Hematopoietic multipotent progenitor cell treated with erythropoietin and hydrocortisone succinate and interleukin-3 and kit ligand, for 4 days (in vitro differentiated cells): ENCODE data around the gene HGF.

ENCODE experiments used
- DNase-seq: peaks from one replicate; pipeline ENCODE4 v3.0.0-alpha.2; 2015

The HGF gene

DNA sequence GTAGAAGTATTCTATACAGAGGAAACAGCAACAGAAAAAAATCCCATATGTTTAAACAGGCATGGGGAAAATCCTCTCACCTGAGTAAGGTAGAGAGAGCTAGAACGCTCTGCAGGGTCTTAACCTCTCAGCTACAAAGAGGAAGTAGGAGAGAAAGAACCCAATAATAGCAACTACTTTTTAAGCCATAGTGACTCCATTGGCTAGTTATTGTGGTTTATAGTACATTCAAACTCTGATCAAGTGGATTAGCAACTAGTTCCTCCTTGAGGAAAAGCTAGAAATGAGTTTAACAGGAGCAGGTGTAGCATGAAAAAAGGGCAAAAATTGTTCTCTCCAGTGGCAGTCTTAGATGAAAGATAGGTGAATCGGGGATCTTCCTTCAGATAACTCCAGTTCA, 89.7 kb downstream of the HGF start:
- no peak for DNase-seq

DNA sequence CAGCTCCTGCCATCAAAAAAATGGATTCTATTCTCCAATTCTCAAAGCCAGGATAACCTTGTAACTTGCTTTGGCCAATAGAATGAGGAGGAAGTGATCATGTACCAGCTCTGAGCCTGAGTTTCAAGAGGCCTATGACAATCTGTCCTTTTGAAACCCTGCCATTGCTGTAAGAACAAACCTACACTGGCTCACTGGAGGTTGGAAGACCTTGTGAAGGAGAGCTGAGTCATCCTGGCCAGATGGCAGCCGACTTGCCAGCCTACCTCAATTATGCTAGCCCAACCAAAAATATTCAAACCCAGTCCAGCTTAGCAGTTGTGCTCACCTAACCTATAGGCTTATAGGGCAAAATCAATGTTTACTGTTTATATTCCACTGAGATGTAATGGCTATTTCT, 93.0 kb downstream of the HGF start:
- DNase-seq, result no peak

DNA sequence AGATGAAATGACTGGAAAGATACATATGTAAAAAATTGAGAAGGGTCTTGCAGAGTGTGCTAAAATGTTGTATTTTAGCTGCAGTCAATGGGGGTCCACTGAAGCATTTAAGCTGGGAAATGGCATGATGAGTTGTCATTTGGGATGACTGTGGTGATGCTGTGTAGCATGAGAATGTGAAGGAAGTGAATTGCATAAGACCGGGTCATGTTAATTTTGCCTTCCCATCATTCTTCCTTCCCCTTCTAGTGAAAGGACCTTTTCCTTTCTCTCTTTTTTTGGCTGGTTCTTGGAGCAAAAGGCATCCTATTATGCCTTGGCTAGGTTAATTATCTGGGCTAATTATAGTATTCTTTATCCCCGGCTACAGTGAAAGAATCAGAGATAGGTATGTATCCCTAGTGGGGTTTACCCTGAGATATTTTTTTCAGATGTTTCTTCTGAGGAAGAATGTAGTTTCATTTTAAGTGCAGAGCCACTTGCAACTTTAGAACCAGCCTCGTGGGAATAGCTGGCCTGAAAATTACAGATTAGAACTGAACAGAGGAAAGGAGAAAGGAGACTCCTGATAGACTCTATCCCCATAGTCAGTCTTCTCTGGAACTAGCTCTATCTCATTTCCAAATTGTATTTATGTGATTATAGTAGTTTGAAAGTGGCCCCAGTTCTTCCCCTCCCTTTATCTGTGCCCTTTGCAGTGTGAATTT, 93.6 kb downstream of the HGF start:
- DNase-seq, result no peak

DNA sequence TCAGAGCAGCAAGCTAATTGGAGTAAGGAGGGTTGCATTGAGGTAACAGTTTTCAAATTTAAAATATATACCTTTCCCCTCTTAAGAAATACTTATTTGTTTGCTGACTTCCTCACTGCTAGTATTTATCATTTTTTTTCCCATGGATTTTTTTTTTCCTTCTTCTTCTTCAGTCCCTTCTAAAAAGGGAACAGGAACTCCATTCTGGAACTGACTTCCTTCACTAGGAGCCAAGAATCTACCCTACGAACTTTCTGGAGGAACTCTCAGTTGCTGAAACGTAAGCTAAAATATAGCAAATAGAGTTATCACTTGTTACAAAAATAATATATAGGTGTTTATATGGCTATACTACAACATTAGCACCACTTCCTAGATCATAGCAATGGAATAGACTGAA, 95.4 kb downstream of the HGF start:
- no peak for DNase-seq

DNA sequence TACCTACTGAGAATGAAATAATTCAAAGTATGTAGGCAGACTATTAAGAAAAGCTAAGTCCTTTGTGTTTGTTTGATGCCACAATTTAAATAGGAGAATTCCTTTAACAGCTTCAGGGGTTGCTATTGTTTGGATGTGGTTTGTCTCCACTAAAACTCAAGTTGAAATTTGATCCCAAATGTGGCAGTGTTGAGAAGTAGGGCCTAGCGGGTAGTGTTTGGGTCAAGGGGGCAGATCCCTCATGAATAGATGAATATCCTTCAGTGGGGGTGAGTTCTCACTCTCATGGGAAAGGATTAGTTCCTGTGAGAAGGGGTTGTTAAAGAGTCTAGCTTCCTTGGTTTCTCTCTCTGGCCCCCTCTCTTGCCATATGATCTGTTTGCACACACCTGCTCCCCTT, 97.0 kb downstream of the HGF start:
- no peak for DNase-seq

DNA sequence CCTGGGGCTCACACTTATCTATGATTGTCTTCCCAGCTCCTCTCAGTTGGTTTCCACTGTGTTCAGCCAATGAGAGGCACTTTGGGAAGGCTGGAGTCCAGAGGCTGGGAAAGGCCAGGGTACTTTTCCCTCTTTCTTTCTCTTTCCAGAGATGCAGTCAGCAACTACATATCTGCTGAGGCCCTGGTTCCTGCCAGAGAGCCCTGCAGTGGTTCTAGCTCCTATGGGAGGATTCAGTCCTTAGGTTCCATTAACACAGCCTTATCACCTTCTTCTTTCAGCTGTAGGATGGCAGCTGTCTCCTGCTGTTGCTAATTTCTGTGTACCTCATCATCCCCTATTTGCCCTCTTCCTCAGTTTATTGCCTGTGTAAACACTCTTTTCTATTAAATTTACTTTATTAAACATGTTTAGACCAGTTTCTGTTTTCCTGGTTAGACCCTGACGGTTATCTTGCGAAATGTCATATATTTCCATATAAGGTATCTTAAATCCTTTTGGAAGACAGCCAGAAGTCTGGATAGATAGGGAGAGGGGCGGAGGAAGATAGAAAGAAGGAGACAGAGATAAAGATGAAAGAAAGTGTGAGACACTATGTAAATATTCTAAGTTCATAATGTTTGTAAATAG, 100.3 kb downstream of the HGF start:
- DNase-seq, result peak; percentile 9

DNA sequence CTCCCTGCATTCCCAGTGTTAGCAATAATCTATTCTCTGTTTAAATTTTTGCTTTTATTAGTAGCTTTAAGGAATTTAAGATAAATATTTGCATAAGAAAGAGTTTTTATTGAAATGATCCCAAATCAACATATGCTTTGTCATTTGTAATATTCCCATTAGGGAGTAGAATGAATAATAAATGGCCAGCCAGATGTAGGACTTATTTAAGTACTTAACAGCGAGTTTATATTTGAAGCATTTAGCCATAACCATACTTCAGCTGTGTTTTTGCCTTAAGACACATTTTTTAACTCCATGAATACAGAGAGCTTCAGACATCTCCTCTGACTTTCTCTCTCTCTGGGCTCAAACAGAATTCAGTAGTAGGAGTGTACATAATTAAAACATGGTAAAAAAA, 103.6 kb downstream of the HGF start:
- DNase-seq, result no peak

DNA sequence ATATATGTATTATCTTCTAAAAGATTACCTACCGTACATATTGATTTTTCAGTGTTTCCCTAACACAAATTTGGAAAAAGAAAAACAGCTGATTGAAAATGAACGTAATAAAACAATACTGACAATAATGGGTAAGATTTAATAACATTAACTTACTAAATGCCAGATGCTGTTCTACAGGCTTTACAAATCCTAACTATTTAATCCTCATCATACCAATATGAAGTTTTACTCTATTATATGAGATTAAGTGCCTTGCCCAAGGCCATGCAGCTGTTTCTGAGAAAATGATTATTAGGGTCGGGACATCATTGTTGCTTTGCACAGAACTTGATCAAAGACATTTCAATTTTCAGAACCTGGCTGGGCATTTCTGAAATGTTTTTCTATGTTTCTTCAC, 104.6 kb downstream of the HGF start:
- no peak for DNase-seq

DNA sequence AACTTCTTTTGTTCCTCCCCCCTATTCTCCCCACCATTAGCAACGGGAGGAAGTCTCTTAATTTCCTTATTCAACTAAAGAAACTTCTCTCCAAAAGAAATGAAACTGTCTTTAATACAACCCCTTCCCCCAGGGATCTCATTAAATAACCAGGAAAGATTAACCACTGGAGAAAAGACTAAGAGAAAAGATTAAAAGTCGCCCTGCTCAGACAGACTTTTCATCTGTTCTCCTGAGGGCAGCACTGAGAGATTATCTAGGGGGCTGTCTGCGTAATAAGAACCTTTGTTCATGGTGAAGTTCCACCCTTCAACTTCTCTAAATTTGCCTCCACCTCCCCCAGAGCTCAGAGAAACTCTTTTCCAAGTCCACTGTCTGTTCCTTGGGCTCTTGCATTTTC, 105.5 kb downstream of the HGF start:
- no peak for DNase-seq

DNA sequence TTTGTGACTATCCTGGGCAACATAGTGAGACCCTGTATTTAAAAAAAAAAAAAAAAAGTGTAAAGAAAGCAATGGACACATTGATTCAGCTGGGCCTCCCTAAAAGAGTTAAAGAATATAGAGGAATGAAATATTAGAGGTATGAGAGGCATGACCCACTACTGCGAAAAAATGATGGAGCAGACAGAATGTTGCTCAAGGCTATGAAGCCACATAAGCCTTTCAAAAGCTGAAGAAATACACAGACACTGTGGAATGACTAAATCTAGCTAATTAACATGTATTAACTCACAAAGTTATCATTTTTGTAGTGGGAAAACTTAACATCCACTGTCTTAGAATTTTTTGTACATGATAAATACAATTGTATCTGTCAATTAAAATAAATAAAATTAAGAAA, 107.3 kb downstream of the HGF start:
- no peak for DNase-seq

DNA sequence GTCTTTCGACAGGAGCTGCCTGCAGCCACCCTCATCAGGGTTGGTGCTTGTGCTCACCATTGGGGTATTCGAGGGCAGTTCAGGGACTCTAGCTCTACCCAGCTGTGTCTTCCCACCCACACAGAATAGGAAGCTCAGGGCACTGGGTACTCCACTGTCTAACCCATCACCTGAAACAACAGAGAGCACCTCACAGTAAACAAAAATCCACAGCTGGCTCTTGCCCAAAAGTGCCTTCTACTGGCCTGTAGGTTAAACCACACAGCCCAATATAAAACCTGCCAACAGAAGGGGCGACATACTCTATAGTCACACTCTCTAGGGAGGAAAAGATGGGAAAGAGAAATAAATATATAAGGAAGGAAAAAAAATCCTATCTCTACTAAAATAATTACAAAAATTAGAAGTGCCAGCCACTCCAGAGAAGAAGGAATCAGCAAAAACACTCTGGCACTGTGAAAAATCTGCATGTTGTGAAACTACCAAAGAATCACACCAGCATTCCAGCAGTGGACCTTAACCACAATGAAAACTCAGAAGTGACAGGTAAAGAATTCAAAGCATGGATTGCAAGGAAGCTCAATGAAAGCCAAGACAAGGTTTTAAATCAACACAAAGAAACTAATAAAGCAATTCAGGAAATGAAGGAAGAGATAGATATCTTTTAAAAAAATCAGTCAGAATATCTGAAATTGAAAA, 110.0 kb downstream of the HGF start:
- DNase-seq, result no peak

DNA sequence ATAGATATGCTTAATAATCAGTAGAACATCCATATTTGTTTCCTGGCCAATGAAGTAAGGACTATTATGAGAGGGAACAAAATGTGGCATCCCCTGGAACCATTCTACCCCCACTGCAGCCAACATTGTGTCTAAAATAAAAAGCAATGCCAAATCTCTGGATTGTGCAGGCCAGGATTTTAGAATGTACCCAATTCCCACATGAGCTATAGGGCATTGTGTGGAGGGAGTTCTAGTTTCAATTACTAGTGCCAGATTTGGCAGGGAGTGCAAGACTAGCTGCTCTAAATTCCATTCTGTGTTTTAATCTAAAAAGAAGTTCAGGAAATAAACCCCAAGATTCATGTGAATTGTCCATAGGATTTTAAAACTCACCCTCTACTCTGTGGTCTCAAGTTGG, 112.3 kb downstream of the HGF start:
- no peak for DNase-seq

DNA sequence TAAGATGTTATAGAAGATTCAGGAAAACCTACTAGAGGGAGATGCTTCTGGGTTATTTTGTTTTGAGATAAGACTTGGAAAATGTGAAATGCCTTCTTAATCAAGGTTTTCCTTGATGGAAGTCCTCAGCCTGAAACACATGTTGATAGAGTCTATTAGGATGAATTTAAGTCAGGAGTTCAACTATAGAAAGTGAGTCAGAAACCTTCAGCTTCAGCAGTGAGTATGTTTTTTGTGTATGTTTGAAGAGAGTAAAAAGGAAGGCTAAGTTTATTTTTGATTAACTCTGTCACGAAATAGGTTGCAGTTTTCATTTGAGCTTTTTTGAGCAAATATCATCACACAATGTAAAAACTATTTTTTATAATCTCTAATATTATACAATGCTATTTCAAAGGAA, 114.6 kb downstream of the HGF start:
- no peak for DNase-seq

DNA sequence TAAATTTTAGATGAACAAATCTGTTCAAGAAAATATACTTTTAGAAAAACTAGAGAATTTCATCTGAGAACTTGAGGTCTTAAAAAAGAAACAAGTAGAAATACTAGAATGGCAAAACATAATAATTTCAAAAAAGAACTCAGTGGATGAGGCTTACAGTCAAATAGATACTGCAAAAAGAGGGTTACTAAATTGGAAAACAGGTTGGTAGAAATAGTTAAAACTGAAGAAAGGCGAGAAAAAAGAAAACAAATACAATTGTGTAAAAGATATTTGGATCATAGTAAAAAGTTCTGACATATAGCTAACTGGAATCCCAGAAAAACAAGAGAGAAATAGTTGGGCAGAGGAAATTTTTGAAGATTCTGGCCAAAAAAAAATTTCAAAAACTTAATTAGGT, 117.6 kb downstream of the HGF start:
- DNase-seq, result no peak
